ENCODE data around the gene KCNMB2.

Gene KCNMB2

DNA sequence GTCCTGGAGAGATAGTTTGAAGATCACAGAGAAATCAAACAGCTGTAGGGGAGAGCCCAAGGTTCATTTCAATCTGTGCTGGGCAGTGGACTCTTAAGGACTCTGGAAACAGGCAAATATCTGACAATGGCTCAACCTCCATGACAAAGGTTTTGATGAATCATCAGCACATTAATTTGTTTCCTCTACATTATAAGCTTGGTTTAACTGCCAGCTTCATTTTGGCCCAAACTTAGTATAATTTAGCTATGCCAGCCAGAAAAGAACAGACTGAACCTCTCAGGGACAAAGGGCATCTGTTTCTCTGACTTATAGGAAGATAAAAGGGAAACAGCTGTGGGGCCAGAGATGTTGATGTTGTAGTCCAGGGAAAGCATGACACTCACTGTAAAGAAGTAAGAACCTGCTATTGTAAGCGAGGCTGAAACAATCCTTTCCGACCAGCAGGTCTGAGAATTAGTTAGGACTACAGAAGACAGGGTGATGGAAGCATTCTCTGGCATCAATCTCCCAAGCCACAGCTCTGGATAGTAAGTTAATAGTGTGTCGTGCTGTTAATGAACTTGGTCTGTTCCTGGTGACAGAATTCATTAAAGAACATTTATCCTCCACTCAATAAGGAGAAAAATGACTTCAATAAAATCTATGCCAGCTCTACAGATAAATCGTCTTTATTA lies 110.1 kb downstream of the KCNMB2 start:
- DNase-seq (ENCODE audit: low read depth in 2 of 2) = no peak

DNA sequence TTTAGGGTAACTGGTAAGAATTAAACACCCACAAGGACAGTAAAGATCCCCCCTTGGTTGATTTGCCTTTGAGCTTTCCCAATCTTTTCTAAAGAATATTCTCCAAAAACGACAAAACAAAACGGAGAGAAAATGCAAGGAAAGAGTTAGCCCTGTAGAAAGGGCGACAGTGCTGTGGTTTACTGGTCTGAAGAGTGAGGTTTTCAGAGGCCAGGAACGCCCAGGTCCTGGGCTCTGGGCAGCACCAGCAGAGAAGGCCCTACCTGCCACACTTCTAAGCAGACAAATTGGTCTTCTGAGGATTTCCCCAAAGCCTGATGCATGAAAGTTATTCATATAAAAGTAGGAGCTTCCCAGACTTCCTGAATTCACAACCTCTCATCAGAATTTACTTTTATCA lies 119.3 kb downstream of the KCNMB2 start:
- no peak for DNase-seq (ENCODE audit: low read depth in 2 of 2)

DNA sequence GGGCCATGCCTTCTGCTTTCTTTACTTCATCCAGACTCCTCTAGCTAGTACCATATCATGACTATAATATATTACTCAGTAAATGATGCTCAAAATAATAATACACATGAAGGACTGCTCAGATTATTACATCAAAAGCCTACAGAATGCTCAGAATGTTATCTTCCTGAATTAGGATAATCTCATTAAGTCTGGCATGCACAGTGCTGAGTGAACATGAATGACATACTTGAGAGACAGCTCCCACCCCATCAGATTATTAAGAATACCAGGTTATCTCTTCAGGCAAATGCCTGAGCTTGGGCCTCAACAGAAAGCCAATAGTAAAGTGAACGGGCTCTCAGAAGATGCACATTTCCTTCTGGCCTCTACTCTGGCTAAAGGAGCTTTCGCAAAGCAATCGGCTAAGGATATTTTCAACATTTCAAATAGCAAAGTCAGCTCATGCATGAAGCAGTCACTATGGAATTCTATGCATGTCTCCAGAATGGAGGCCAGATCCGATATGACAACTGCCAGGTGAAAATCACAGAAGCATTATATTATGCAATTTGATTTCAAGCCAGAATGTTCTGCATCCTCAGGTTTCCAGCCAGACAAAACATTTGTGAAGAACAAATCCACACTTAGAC lies 122.6 kb downstream of the KCNMB2 start:
- no peak for DNase-seq (ENCODE audit: low read depth in 2 of 2)

DNA sequence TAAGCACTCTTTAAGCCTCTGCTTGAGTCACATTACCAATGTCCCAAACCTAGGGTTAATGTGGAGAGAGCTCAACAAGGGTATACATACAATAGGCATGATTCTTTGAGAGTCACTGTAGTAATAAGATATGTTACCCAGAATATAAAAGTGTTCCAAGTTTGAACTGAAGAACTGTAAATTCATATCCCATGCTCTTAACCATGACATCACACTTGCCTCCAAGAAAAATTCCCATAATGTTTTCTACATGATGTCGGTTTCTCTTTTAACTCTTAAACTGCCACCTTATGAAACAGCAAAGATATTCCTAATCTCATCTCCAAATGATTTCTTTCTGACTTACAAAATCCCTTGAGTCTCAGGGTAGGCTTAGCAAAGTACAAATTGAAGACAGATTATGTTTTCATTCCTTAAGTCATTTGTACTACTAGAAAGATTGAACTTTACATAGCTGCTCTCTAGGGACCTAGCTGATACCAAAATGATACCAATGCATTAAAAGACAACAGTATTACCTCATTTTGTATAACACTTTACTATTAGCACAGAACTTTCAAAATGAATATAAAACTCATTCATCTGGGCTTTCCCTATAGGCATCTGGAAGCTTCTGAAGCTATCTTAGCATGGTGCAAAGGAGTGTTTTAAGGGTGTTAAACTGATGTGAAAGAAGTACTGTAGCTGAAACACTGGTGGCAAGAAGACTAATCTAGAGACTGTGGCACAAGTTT lies 127.1 kb downstream of the KCNMB2 start:
- DNase-seq (ENCODE audit: low read depth in 2 of 2) = no peak

DNA sequence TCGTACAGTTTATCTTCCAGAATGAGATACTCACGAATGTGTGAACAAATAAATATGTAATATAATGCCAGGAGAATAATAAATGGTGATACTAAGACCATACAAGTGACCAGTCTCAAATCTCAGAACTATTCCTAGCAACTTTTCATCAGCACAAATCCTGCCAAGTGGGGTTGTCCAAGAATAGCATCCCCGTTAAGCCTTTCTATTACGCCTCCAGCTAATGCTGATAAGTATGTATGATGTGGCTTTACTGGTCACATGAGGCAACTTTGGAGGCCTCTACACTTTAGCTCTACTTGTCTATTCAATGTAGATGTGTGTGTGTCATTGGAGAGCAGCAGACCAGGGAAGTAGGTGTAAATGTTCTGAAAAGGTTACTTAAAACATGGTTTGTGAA lies 129.5 kb downstream of the KCNMB2 start:
- DNase-seq (ENCODE audit: low read depth in 2 of 2) = no peak

DNA sequence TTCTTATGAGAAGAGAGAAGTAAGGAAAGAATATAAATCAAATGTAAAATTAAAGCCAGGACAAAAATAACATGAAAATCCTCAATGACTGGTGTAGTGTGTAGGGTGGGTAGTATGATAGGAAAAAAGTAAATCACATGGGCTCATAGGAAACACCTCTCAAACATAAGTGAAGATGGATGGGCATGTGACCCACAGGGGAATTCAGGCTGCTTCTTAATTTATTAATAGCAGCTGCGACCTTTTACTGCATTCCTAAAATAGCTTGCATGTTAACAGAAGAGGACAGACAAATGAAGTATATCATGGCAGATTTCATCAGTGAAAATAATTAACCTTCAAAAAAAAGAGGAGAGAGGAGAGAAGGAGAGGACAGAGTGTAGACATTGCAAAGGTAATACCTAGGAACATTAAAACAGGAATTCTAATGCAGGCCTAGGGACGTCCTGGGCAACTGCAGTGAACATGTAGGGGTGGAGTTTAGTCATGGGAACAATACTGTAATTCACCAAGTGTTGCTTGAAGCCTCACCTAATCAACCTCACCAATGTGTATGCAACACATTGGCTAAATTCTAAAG lies 132.9 kb downstream of the KCNMB2 start:
- no peak for DNase-seq (ENCODE audit: low read depth in 2 of 2)

DNA sequence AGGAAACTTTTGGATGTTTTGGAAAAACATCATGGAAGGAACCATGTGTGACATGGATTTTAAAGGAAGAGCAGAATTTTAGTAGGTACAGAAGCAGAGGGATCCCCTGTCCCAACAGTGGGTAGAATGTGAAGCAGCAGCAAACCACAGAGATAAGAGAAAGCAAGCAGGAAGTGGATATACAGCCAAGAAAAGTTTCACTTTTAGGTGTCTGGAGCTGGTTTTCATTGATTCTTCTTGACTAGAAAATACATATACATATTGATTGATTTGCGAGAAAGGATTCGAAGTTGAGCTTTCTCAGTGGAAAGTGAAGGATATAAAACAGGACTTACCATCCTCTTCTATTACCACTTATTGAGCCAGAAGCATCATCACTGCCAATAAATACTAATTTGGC lies 133.5 kb downstream of the KCNMB2 start:
- no peak for DNase-seq (ENCODE audit: low read depth in 2 of 2)

DNA sequence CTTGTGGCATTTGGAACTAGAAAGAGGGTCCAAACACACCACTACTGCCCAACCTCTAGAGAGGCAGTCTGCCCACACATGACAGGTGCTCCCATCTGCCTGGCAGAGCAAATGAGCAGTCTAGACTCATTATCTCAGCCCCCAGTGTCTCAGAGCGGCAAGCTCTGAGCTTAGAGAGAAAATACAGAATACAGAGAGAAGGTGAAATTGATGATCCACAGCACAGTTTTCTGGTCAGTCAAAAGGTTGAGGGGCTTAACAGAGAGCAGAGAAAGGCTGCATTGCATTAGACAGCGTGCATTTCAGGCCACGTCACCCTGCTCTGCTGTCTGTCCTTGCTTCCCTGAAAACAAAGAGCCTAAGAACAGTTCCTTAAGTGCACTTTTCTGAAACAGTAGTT lies 135.1 kb downstream of the KCNMB2 start:
- DNase-seq (ENCODE audit: low read depth in 2 of 2) = no peak

DNA sequence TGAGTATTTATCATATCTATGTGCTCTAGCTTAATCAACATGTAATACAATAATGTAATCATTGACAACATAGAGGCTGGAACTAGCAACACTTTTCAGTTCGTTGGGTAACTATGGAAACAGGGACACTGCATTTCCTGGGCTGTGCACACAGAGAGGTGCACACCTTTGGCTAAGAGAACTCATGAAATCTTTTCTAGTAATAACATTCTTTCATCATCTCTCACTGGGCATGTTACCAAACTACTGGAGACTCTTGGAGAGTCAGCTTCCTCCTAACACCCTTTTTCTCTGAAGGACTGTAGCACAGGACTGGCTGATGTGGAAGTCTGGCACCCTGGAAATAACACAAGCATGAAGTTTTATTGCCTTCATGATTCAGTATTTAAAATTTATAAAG lies 135.6 kb downstream of the KCNMB2 start:
- no peak for DNase-seq (ENCODE audit: low read depth in 2 of 2)

DNA sequence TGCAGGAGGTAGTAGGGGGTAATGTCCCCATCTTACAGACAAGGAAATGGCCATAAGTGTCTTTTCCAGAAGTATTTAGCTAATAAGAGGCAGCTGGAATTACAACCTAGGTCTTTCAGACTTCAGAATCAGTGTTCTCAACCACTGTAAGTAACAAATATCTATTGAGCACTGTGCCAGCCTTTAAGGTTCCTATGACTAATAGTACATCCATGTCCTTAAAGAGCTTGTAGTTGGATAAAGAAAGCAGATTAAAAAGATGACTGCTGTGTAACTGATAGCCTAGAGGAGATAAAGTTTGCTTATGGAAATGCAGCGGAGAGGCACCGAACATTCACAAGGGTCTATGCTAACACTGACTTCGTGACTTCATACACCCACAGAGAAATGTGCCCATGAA lies 136.0 kb downstream of the KCNMB2 start:
- DNase-seq (ENCODE audit: low read depth in 2 of 2) = no peak

DNA sequence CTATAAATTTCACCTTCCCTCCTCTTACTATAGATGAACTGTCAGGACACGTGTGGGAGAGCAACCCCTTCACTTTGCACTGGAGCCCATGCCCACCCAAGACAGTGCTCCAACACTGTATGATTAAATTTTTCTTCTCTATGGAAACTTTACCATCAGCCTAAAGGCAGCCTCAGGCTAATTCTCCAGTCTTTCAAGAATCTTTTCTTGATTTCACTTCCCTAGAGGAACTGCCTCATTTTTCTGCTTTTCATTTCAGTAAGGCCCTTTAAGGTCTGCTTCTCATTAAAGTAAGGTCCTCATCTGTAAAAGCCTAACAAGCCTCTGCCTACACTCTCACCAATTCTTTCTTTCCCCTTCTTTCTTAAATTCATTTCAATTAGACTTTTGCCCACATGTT lies 137.3 kb downstream of the KCNMB2 start:
- DNase-seq (ENCODE audit: low read depth in 2 of 2) = no peak

DNA sequence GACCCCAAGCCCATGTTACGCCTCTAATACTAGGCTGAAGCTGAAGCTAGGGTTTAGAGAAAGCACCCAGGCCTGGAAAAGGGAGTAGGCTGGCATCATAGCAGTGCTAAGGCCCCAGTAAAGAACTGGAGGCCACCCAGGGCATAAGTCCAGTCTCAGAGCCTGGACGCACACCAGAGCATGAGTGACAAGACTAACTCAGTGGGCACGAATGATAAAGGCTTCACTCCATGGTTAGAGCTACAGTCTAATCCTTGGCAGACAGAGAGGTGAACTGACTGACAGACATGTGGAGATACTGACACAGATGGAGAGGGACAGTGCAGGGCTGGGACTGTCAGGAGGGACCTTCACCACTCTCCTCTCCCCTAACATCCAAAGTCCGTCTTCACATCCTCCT lies 139.8 kb downstream of the KCNMB2 start:
- no peak for DNase-seq (ENCODE audit: low read depth in 2 of 2)

DNA sequence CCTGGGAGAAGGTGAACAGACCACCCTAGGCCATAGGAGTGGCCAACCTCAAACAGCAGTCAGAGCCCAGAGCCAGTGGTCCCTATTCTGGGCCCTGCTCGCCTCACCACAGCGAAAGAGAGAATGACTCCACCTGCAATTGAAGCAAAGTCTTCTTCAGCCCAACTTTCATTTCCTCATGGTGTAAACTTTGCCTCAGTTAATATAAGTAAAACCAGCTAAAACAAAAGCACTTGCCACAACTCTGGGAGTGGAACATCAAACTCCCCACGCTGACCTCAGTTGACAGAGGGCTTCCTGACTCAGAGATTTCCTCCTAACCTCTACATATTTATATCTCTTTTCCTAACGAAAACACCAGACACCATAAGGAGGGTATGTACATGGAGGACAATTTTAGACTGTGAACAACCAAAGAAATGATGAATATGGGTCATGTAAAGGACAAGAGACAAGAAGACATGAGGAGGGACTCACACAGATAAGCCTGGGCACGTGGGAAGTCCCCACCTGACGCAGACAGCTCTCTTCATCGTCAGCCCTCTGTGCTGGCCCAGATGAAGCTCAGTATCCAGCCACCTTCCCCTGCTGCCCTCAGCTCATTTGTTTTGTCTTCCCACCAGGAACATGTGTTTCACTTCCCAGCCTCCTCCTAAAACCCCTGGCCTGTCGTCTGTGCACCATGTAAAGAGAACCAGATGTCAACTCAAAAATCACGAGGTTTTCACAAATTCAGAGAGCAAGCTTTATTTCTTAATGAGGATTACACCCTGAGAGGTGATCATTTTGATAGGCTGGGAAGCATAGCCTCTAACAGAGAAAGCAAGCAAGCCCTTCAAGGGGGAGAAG lies 140.9 kb downstream of the KCNMB2 start:
- no peak for DNase-seq (ENCODE audit: low read depth in 2 of 2)

DNA sequence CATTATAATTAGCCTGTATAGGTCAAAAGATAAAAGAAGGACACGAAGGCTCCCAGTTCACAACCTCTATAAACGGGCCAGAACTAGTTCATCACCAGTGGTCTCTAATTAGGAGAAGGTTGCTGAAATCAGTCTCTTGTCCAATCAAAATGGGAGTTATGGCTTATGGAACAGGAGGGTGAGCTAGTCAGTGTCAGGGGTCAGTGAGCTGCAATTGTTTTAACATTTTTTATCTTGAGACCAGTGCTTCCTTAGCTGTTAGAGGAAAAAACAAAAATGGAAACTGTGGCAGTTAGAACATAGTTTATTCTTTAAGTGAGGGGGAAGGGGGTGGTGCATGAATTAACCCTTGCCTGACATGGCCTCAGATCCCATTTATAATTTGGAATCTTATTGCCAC lies 141.7 kb downstream of the KCNMB2 start:
- DNase-seq (ENCODE audit: low read depth in 2 of 2) = no peak

DNA sequence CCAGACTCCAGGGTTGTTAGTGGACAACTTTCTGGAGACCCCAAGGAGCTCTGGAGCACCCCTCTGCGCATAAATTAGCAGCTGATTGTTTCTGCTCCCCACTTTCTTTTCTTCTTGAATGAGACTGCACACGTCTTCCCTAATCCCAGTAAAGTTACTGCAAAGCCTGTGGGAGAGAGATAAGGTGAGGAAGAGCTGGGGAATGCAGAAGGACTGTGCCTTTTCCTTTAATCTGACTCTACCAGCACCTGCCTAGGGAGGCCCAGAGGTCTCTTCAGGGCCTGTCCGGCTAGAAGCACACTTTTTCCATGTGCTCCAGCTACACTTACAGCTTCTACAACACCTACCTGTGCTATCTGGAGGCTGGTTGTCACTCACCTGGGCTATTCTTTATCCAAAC lies 143.8 kb downstream of the KCNMB2 start:
- no peak for DNase-seq (ENCODE audit: low read depth in 2 of 2)

DNA sequence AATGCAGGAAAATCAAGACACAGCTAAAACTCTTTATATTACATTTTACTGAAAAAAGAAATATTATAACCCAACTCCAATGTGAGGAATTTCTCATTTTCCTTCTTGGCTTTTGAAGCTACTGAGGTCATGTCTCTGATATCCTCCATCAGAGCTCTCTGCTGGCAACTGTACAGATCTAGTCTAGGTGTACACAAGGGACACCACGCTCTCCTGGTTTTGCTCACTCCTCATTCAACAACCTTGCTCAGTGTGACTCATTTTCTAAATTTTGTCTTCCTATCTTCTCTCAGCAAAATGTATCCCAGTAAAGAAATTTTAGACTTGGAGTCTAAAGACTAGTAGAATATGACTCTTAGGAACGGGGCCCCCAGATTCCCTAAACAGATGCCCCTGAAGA lies 144.3 kb downstream of the KCNMB2 start:
- DNase-seq (ENCODE audit: low read depth in 2 of 2) = no peak

DNA sequence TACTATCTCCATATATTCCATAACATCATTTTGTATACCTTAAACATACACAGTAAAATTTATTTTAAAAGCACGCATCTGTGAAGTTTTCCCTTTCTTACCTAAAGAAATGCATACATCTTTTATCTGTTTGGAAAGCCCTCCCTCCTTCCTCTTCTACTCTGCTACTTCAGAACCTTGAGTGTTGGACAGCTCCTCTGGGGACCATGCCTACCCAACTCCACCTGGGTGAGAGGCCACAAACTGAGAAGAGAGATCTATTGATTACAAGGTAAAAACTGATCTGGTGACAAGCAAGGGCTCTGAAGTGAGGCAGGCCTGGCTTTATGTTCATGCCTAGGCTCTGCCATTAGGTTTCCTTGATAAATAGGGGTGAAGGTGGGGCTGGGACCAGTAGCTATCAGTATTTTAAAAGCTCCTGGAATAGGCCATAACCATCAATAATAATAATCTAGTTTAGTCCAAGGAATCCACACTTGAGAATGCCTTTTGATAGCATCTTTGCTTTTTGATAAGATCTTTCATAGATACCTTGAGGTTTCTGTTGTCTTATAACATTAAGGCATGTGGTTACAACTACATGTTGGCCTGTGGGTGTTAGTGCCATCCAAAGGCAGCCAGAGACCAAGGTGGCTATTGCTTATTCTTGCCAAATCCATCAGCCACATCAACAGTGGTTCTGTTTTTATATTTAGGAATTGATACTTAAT lies 148.8 kb downstream of the KCNMB2 start:
- DNase-seq (ENCODE audit: low read depth in 2 of 2) = no peak

DNA sequence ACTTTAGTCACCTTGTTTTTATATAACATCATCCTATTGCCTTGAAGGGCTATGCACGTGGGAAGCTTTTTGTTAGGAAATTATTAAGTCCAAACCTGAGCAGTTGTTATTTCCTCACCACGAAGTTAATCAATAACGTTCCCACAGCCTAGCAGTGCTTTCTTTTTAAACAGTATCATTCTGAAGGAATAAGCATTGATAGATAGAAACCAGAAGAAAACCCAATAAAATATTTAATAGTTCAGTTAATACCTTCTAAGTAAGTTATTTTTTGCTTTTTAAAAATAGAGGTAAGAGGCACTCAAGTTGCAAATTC lies 149.3 kb downstream of the KCNMB2 start:
- DNase-seq (ENCODE audit: low read depth in 2 of 2) = no peak

DNA sequence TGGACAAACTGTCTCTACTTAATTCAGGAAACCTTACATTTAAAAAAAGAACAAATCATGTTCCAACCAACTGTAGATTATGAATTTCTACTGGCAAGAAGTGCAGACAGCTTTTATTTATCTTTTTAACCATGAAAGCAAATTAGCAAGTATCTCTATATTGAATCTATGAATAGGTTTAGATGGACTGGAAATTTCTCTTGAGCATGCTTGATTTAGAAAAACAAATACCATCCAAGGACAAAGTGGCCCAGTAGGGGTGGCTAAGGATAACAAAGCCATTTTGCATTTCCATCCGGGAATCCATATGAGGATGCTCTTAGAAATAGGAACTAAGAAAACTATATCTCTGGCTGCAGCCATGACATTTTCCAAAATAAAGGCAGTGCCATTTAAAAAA lies 150.6 kb downstream of the KCNMB2 start:
- DNase-seq (ENCODE audit: low read depth in 2 of 2) = no peak

DNA sequence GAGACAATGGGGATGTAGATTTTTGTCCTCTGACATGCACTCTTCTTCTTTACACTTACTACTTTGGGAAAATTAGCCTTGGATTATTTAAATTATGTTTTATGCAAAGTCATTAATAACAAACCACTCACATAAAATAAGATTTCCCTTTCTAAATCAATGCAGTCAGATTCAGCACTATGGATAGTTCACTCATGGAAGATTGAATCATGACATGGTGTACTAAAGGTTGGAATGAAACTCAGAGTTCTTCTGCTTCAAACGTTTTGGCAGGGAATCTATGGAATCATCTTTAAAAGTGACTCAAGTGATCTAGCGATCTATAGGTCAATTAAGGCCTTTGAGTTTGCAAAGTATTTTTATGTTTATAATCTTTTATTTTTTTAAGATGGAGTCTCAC lies 154.3 kb downstream of the KCNMB2 start:
- DNase-seq (ENCODE audit: low read depth in 2 of 2) = no peak

DNA sequence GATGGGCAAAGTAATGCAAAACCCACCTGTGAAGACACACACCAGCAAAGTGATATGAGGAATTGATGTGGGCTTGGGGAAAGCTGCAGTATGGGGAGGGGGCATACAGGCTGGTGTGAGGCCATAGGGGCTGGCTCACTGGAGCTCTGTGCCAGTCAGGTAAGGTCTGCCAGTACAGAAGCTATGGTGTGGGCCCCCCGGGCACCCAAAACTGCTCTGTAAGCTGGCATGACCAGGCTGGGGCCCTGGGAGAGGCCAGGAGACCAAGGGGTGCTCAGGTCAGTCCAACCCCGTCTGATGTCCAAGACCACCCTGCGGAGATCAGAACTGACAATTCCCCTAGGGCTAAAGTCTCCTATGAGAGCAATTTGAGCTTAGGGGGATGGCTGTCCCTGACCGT lies 163.1 kb downstream of the KCNMB2 start:
- DNase-seq (ENCODE audit: low read depth in 2 of 2) = no peak

DNA sequence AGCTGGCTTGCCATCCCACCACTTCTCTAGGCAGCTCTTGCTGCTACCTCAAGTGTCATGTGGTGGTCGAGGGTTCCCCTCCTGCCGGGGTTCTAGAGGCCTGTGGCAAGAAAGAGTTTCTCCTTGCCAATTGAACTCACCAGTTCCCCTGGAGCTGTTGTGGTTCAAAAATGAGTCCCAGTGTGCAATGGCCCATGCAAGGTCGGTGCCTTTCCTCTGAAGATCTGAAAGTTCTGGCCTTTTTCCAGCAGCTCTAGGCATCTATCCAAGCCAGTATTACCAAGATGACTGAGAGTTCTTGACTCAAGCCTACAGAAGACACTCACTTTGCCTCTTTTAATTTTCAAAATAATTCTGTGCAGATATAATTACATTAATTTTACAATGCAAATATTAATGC lies 163.6 kb downstream of the KCNMB2 start:
- DNase-seq (ENCODE audit: low read depth in 2 of 2) = no peak

Data from stimulated activated CD4-positive, alpha-beta T cell treated with anti-CD3 and anti-CD28 coated beads, Interleukin-1b, Interleukin-23, amount 100 ng/mL, for 4 hours (primary cell).